K562 (cell line): ENCODE results near the gene OR13J1. TPM values are rescaled to one million over a fixed set of nuclear protein-coding genes. Genes with fewer than 3 reads are reported as not detected.

ENCODE experiments used
- ATAC-seq: fragments of 200-7000 bp; cut with Tn5 transposase; 3 replicates; pipeline ENCODE4 v1.9.1; 2020; ENCODE audit warnings: moderate library complexity
- BruUV-seq: library from RNA; stranded (reverse); fragments of 400-500 nt; replicated peaks from 2 replicates; lab custom pipeline; 2021; lab: Mats Ljungman, UMichigan
- CTCF ChIA-PET: fragments of 300-600 bp; formaldehyde crosslinking; extraction: SDS; loops from one replicate; lab custom pipeline; 2021; ENCODE audit warnings: low intra/inter-chr PET ratio; lab: Yijun Ruan, JAX
- POLR2A ChIA-PET: fragments of 300-600, 350-650 bp; sonication (Branson Sonifier 250); formaldehyde crosslinking; extraction: SDS; loops from one replicate; lab custom pipeline; 2021; ENCODE audit warnings: antibody characterized with exemption, inconsistent platforms; lab: Yijun Ruan, JAX
- DNase-seq, 4 experiments: peaks; one replicate each; pipeline versions ENCODE4 v3.0.0 to v3.0.0-alpha.2; 2011 to 2018; ENCODE audit warnings: low spot score in 3 of 4, mixed read lengths in 3 of 4; ENCODE audit errors: extremely low read depth in 1 of 4
- FAIRE-seq: peaks from 2 replicates; lab custom pipeline; 2011; peaks lifted over from hg19 to GRCh38; lab: Jason Lieb, UNC
- H2AFZ ChIP-seq: 2 replicates; pipeline ENCODE4 v1.6.0; 2011; ENCODE audit warnings: low read depth, low read length, control low read depth, inconsistent platforms
- H3K27ac ChIP-seq: fragments of 200-600 bp; 3 replicates; pipeline ENCODE4 v1.8.0; 2011; ENCODE audit warnings: low read depth, mild to moderate bottlenecking, control low read depth, inconsistent platforms, low read length, moderate library complexity, mixed read lengths; ENCODE audit errors: extremely low read depth
- H3K27me3 ChIP-seq, 2 experiments: fragments of 300-600 bp in 1 of 2; 2 replicates in 1 of 2; 3 replicates in 1 of 2; pipeline versions ENCODE4 v1.6.0 to v1.8.0; 2011; ENCODE audit warnings: inconsistent platforms in 2 of 2, low read length in 2 of 2, mild to moderate bottlenecking in 1 of 2, mixed read lengths in 1 of 2, moderate library complexity in 1 of 2; ENCODE audit not compliant: control insufficient read depth in 2 of 2, insufficient read depth in 2 of 2
- H3K36me3 ChIP-seq: fragments of 300-600 bp; 3 replicates; pipeline ENCODE4 v1.8.0; 2011; ENCODE audit warnings: mild to moderate bottlenecking, low read length, inconsistent platforms; ENCODE audit not compliant: control insufficient read depth, insufficient read depth
- H3K4me1 ChIP-seq, 2 experiments: fragments of 200-600 bp in 1 of 2; replicated peaks in 1 of 2; 2 replicates in 1 of 2; 3 replicates in 1 of 2; pipeline versions ENCODE4 v1.5.1 to v1.8.0; 2011; ENCODE audit warnings: inconsistent platforms in 2 of 2, low read length in 2 of 2, mild to moderate bottlenecking in 1 of 2, mixed read lengths in 1 of 2, moderate library complexity in 1 of 2; ENCODE audit not compliant: control insufficient read depth in 2 of 2, insufficient read depth in 2 of 2
- H3K4me2 ChIP-seq: 2 replicates; pipeline ENCODE4 v1.6.1; 2011; ENCODE audit warnings: low read length, control low read depth, inconsistent platforms, mixed read lengths; ENCODE audit not compliant: insufficient read depth
- H3K4me3 ChIP-seq: fragments of 200-600 bp; sonication (generic), shearing (Covaris generic); 2 replicates; pipeline ENCODE4 v1.5.1; 2016; ENCODE audit warnings: control low read depth, inconsistent platforms
- H3K79me2 ChIP-seq: fragments of 200-600 bp; 3 replicates; pipeline ENCODE4 v1.8.0; 2011; ENCODE audit warnings: low read length, inconsistent platforms; ENCODE audit not compliant: control insufficient read depth, insufficient read depth
- H3K9ac ChIP-seq, 2 experiments: 2 replicates each; pipeline versions ENCODE4 v1.6.0 to v1.6.1; 2011; ENCODE audit warnings: low read depth in 2 of 2, low read length in 2 of 2, control low read depth in 1 of 2, inconsistent platforms in 1 of 2, mild to moderate bottlenecking in 1 of 2, mixed read lengths in 1 of 2; ENCODE audit not compliant: insufficient read depth in 1 of 2
- H3K9me1 ChIP-seq: one replicate; pipeline ENCODE4 v1.6.0; 2011; ENCODE audit warnings: inconsistent platforms, mild to moderate bottlenecking, low read length, moderate library complexity; ENCODE audit not compliant: control insufficient read depth, insufficient read depth
- H3K9me3 ChIP-seq: replicated peaks from 2 replicates; pipeline ENCODE4 v1.5.1; 2011; ENCODE audit warnings: low read depth, low read length, inconsistent platforms; ENCODE audit not compliant: control insufficient read depth, insufficient read depth
- H4K20me1 ChIP-seq: replicated peaks from 2 replicates; pipeline ENCODE4 v1.6.1; 2011; ENCODE audit warnings: low read length, inconsistent platforms, mixed read lengths; ENCODE audit not compliant: control insufficient read depth, insufficient read depth
- CBX2 ChIP-seq: fragments of 200-600 bp; sonication (generic); IDR thresholded peaks from one replicate; pipeline ENCODE4 v1.6.1; 2012; ENCODE audit warnings: mild to moderate bottlenecking, low read length, inconsistent platforms; ENCODE audit not compliant: insufficient read depth, poor library complexity, severe bottlenecking
- CEBPB ChIP-seq: fragments of 450-650 bp; IDR thresholded peaks from 2 replicates; pipeline ENCODE4 v1.6.1; 2016; ENCODE audit warnings: missing genetic modification characterization, missing compliant biosample characterization
- CTBP1 ChIP-seq: fragments of 450-650 bp; IDR thresholded peaks from 2 replicates; pipeline ENCODE4 v1.6.1; 2016; ENCODE audit warnings: borderline replicate concordance
- CTCF ChIP-seq, 3 experiments: IDR thresholded peaks in 2 of 3; conservative IDR thresholded peaks in 1 of 3; 2 replicates each; pipeline ENCODE4 v1.5.1; 2011 to 2012; ENCODE audit warnings: low read length in 3 of 3, mild to moderate bottlenecking in 3 of 3, control low read depth in 2 of 3, improper control_type of control experiment in 1 of 3, inconsistent platforms in 1 of 3, low read depth in 1 of 3, mixed read lengths in 1 of 3, moderate library complexity in 1 of 3; ENCODE audit not compliant: insufficient read depth in 2 of 3
- FOS ChIP-seq: IDR thresholded peaks from 3 replicates; pipeline ENCODE4 v1.6.1; 2011; ENCODE audit not compliant: insufficient read length; ENCODE audit errors: extremely low read depth
- ILK ChIP-seq: fragments of 450-650 bp; IDR thresholded peaks from 2 replicates; pipeline ENCODE4 v1.6.1; 2016; ENCODE audit warnings: missing genetic modification characterization, low read depth, mild to moderate bottlenecking, missing compliant biosample characterization, moderate library complexity, borderline replicate concordance
- RAD21 ChIP-seq, 2 experiments: fragments of 250-450 bp in 1 of 2; fragments of 450-650 bp in 1 of 2; sonication (Bioruptor Pico) in 1 of 2; formaldehyde crosslinking in 1 of 2; IDR thresholded peaks in 1 of 2; conservative IDR thresholded peaks in 1 of 2; 2 replicates each; pipeline versions ENCODE4 v1.4.0 to v1.8.0; 2020 to 2022; ENCODE audit warnings: mild to moderate bottlenecking in 2 of 2, moderate library complexity in 1 of 2
- RB1 ChIP-seq: fragments of 450-650 bp; IDR thresholded peaks from 2 replicates; pipeline ENCODE4 v1.6.1; 2017; ENCODE audit warnings: low read depth, mild to moderate bottlenecking
- REST ChIP-seq, 2 experiments: fragments of 450-650 bp; formaldehyde crosslinking in 1 of 2; IDR thresholded peaks; 2 replicates each; pipeline versions ENCODE4 v1.4.0 to v1.6.1; 2014 to 2020; ENCODE audit warnings: mild to moderate bottlenecking in 2 of 2, borderline replicate concordance in 1 of 2, low read depth in 1 of 2
- SMC3 ChIP-seq: conservative IDR thresholded peaks from 2 replicates; pipeline ENCODE4 v1.6.1; 2011; ENCODE audit warnings: low read depth, low read length, improper control_type of control experiment; ENCODE audit not compliant: insufficient read depth
- WGBS: fragments of 100-300 bp; shearing (Covaris generic); methylation state at CpG from one replicate; pipeline ENCODE4 v1.1.6; 2016; ENCODE audit warnings: low coverage, mixed read lengths; ENCODE audit not compliant: insufficient coverage; ENCODE audit errors: missing lambda C conversion rate; 5-methylcytosine and 5-hydroxymethylcytosine counted together
- in situ Hi-C: fragments of 300-500 bp; cut with MboI; formaldehyde crosslinking; loops from 4 replicates; pipeline ENCODE4 v1.15.0; 2018; ENCODE audit warnings: inconsistent platforms, mixed read lengths
- intact Hi-C: fragments of 100-400 bp; cut with micrococcal nuclease; formaldehyde crosslinking; loops from 2 replicates; pipeline ENCODE4 v1.14.2; 2022
- polyA plus RNA-seq, 8 experiments: library from polyadenylated mRNA; depleted of rRNA in 4 of 8; stranded (reverse) in 5 of 8; unstranded in 3 of 8; fragments of >200 nt; fragmentation: Nextera tagmentation in 2 of 8; fragmentation: Illumina TruSeq in 1 of 8; extraction: Ambion mirVana in 2 of 8; extraction: Trizol in 1 of 8; gene quantifications; 2 replicates each; pipeline versions ENCODE4 v1.2.1 to v1.2.3, GENCODE V29; 2011 to 2014; ENCODE audit warnings: inconsistent platforms in 1 of 8, missing spikeins in 1 of 8
- total RNA-seq, 7 experiments: library from RNA; depleted of rRNA in 6 of 7; stranded (reverse); fragments of >200 nt in 6 of 7; fragmentation: Illumina TruSeq in 2 of 7; extraction: Trizol in 2 of 7; gene quantifications; 2 replicates each; pipeline versions ENCODE4 v1.2.1 to v1.2.3, GENCODE V29; 2011 to 2021; ENCODE audit warnings: low replicate concordance in 1 of 7

OR13J1 gene
- total and polyA plus RNA-seq, 9 of the 15 experiments (the other 6 are each of a cell fraction or from before 2014, with no cell fraction given), result not detected

GRCh38 chr9:35826071-35826701 lies 44.0 kb downstream of the OR13J1 start:
- Histone ChIP-seq H3K4me2 (no peak overlapping the region), H3K27me3 (no peaks in the 10 kb centered on the region), H4K20me1 (no peaks in the 10 kb centered on the region), H3K4me1 (peaks cover 0 to 12% of the 10 kb centered on the region in 2 experiments; a peak in 3 of 5 replicates), H2AFZ (peak overlapping the region; percentile 62), H3K9ac (no peak overlapping the region), H3K4me3 (no peak overlapping the region), H3K9me1 (no peaks in the 10 kb centered on the region), H3K27ac (no peak overlapping the region), H3K79me2 (no peaks in the 10 kb centered on the region), H3K9me3 (no peaks in the 10 kb centered on the region), H3K36me3 (no peaks in the 10 kb centered on the region)
- peak; percentile 84 for FAIRE-seq
- ChIA-PET CTCF (interaction anchor here (0.6 to 2.4 kb wide), 5 partner anchors 36 to 502 kb away, joined by 3 to 19 read pairs (median 5); no protein-coding TSS in a partner anchor), POLR2A (interaction anchor here (0.9 kb wide), 1 partner anchor 168 kb away, joined by 3 read pairs; the partner anchor contains the start of genes CCDC107 and RMRP)
- BruUV-seq, result no TSS peak
- peak; percentile 73 for ATAC-seq
- WGBS, result 18% methylated on average over 4 of the region's 4 CpGs
- intact Hi-C loops (loop anchor here (1.0 to 2.0 kb wide), 2 partner anchors 36 to 57 kb away; no protein-coding TSS in a partner anchor), in situ Hi-C loops (no loop called here)
- peak; percentile 45 to 62 (median 46) for DNase-seq
- peak; percentile 60 to 73 (median 63) for TF ChIP-seq CTCF (IDR thresholded peaks at IDR 0.05 in 2 of 3, conservative IDR thresholded peaks at IDR 0.05 in 1 of 3; ENCODE audit: insufficient read depth in 2 of 3, low read depth in 1 of 3, low read length in 3 of 3)
- TF ChIP-seq CEBPB, result no peak
- TF ChIP-seq REST (IDR thresholded peaks at IDR 0.05; ENCODE audit: borderline replicate concordance), result peak; percentile 54; the same call in 1 of the 2 replicates
- no peak for TF ChIP-seq REST (CRISPR knock-in tag; IDR thresholded peaks at IDR 0.05; ENCODE audit: low read depth)
- 0 out of 2 replicates have a peak, but pooled peaks have one; percentile 5 for TF ChIP-seq RB1
- TF ChIP-seq ILK, result no peak
- TF ChIP-seq SMC3, result peak; percentile 38; the same call in 1 of the 2 replicates
- 0 out of 2 replicates have a peak, but pooled peaks have one; percentile 23 for TF ChIP-seq CTBP1
- peak; percentile 47 to 54 for TF ChIP-seq RAD21 (CRISPR knock-in tag; conservative IDR thresholded peaks at IDR 0.05 in 1 of 2, IDR thresholded peaks at IDR 0.05 in 1 of 2)
- no peak for TF ChIP-seq CBX2
- TF ChIP-seq FOS, result no peak
